Neural progenitor cell (in vitro differentiated cells): Measurements from ENCODE around the gene METRN.

Experiments used
- CTCF ChIP-seq: fragments of 200-600 bp; sonication (generic); IDR thresholded peaks from 2 replicates; pipeline ENCODE4 v1.5.1; 2017; ENCODE audit warnings: antibody characterized with exemption, mild to moderate bottlenecking
- EZH2 ChIP-seq: fragments of 200-600 bp; sonication (generic); IDR thresholded peaks from 2 replicates; pipeline ENCODE4 v1.6.1; 2017; ENCODE audit warnings: antibody characterized with exemption, mild to moderate bottlenecking, moderate library complexity
- EZH2phosphoT487 ChIP-seq: fragments of 200-600 bp; sonication (generic); IDR thresholded peaks from 2 replicates; pipeline ENCODE4 v1.6.1; 2017; ENCODE audit warnings: antibody characterized with exemption

- TF ChIP-seq CTCF: no peak
- no peak for TF ChIP-seq EZH2phosphoT487
- no peak for TF ChIP-seq EZH2
Observed at GRCh38 chr16:672371-672770, 42.5 kb upstream of the METRN start.
